Brain microvascular endothelial cell (primary cell): ENCODE measurements around the gene PRSS36.

Experiments
- DNase-seq: peaks from one replicate; pipeline ENCODE4 v3.0.0-alpha.2; 2020
- H3K27ac ChIP-seq: fragments of 250-450 bp; sonication (Bioruptor Pico); 2 replicates; pipeline ENCODE4 v1.5.1; 2020; ENCODE audit warnings: mild to moderate bottlenecking, moderate library complexity
- H3K27me3 ChIP-seq: fragments of 250-450 bp; sonication (Bioruptor Pico); replicated peaks from 2 replicates; pipeline ENCODE4 v1.5.1; 2020; ENCODE audit warnings: mild to moderate bottlenecking
- H3K36me3 ChIP-seq: fragments of 250-450 bp; sonication (Bioruptor Pico); replicated peaks from 2 replicates; pipeline ENCODE4 v1.5.1; 2020; ENCODE audit warnings: mild to moderate bottlenecking
- H3K4me3 ChIP-seq: 2 replicates; pipeline ENCODE4 v1.5.1; 2011; ENCODE audit warnings: low read depth, mild to moderate bottlenecking, control low read depth, low read length, moderate library complexity
- CTCF ChIP-seq: IDR thresholded peaks from 2 replicates; pipeline ENCODE4 v1.5.1; 2011; ENCODE audit warnings: low read depth, mild to moderate bottlenecking, moderate library complexity, low read length, control low read depth, inconsistent platforms; ENCODE audit errors: missing control alignments
- in situ Hi-C: cut with HindIII; loops from 2 replicates; pipeline ENCODE4 v1.10.0; 2017; ENCODE audit warnings: low sequenced_read_pairs, low pct_ligation_motif_present

Gene PRSS36

DNA sequence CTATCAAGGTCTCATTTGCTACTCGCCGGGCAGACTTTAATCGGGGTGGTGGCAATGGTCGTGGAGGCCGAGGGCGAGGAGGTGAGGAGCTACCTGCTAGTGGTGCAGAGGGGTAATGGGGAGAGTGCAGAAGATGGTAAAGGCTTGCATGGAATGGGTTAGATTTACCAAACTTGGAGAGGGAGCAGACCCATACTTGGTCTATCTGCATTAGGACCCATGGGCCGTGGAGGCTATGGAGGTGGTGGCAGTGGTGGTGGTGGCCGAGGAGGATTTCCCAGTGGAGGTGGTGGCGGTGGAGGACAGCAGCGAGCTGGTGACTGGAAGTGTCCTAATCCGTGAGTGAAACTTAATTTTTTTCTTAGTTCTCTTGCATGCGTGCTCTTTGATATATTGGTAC lies 40.2 kb upstream of the PRSS36 start:
- H3K4me3 ChIP-seq, result no peak overlapping the region

DNA sequence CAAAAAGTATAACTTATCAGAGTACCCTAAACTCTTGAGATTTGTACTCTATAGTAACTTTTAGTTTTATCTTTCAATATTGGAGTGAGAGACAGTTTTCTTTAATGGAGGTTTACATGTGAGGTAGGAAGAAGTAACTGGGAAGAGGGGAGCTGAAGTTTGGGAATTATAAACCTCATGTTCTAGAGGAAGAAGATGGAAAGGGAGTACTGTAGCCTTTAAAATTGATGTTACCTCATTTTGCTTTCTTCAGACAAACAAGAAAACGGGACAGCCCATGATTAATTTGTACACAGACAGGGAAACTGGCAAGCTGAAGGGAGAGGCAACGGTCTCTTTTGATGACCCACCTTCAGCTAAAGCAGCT lies 39.5 kb upstream of the PRSS36 start:
- Histone ChIP-seq H3K4me3 (no peak overlapping the region), H3K36me3 (peaks cover 99% of the 10 kb centered on the region), H3K27ac (no peak overlapping the region), H3K27me3 (no peaks in the 10 kb centered on the region)
- in situ Hi-C loops, result loop anchor here (25.0 kb wide), 1 partner anchor 273 kb away; the partner anchor contains the start of genes ARMC5 and TGFB1I1
- no peak for DNase-seq
- TF ChIP-seq CTCF, result no peak

More for the DNA sequence above, 40.2 kb upstream of the PRSS36 start:
- in situ Hi-C loops, result loop anchor here (25.0 kb wide), 1 partner anchor 272 kb away; the partner anchor contains the start of genes ARMC5 and TGFB1I1
- H3K27ac ChIP-seq, result no peak overlapping the region
- no peak for DNase-seq
- peaks cover 99% of the 10 kb centered on the region for H3K36me3 ChIP-seq
- no peak for TF ChIP-seq CTCF
- no peaks in the 10 kb centered on the region for H3K27me3 ChIP-seq

GRCh38 chr16:31188450-31189411 lies 38.9 kb upstream of the PRSS36 start:
- Histone ChIP-seq H3K36me3 (peaks cover 98% of the 10 kb centered on the region), H3K27me3 (no peaks in the 10 kb centered on the region), H3K27ac (no peak overlapping the region), H3K4me3 (no peak overlapping the region)
- no peak for TF ChIP-seq CTCF
- in situ Hi-C loops, result loop anchor here (25.0 kb wide), 1 partner anchor 274 kb away; the partner anchor contains the start of genes ARMC5 and TGFB1I1
- DNase-seq, result no peak

DNA sequence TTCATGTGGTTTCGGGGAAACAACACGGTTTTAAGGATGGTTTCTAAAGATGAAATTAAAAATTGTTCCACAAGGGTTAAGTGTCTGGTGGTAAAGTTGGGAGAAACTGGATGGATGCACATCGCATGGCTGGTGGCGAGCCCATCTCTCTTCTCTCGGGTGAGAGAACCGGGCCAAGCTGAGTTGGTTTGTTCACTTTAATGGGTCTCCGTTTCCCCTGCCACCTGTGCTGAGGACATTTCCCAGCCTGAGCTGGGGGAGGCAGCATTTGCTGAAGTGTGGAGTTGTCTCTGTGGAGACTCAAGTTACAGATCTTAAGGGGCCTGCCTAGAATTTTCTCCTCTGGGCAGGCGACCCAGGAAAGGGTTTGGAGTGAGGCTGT lies 37.9 kb upstream of the PRSS36 start:
- Histone ChIP-seq H3K36me3 (peaks cover 98% of the 10 kb centered on the region), H3K4me3 (no peak overlapping the region), H3K27me3 (no peaks in the 10 kb centered on the region), H3K27ac (no peak overlapping the region)
- TF ChIP-seq CTCF, result no peak
- DNase-seq, result no peak
- in situ Hi-C loops, result loop anchor here (25.0 kb wide), 1 partner anchor 275 kb away; the partner anchor contains the start of genes ARMC5 and TGFB1I1

DNA sequence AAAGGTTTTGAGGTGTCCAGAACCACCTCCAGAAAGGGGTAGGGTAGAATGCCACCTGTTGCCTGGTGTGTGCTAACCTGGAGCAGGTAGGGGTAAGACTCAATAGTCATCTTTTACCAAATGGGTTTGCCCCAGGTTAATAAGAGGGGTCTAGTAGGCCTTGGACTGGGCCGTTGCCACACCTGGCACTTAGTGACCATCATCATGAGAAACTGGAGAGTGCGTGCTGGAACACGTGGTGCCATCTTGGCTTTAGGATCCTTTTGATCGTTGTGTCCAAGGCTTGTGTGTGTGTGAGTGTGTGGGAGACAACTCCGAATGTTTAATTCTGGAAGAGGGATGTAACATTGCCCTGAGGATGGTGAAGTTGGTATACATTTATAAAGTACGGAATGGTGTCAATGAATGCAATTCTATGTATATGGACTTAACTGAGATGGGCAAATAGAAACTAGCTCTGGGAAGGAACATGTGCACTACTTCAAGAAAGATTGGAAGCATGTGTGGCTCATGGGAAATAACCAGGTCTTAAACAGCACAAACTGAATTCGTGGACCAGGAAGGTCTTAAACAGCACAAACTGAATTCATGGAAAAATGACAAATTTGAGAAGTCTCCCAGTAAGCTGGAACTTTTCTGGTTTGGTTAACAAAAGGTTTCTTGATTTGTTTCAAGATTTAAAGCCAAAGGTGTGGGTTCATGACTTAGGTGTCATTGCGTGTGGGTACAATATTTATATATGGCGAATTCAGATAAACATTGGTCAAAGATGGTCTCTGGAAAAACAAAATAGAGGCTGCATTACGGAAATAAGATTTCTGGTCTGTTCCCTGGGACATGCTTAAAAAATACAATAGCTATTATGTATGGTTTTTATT lies 37.3 kb upstream of the PRSS36 start:
- TF ChIP-seq CTCF, result no peak
- H3K4me3 ChIP-seq, result no peak overlapping the region
- no peak for DNase-seq
- H3K27me3 ChIP-seq, result no peaks in the 10 kb centered on the region
- H3K36me3 ChIP-seq, result peaks cover 94% of the 10 kb centered on the region
- in situ Hi-C loops, result loop anchor here (25.0 kb wide), 1 partner anchor 275 kb away; the partner anchor contains the start of genes ARMC5 and TGFB1I1
- H3K27ac ChIP-seq, result no peak overlapping the region
